Mesenchymal stem cell (in vitro differentiated cells and primary cell): ENCODE measurements around the gene CCDC3.

Experiments used
- DNase-seq: peaks from one replicate; pipeline ENCODE4 v3.0.0-alpha.2; 2013
- H2AFZ ChIP-seq: one replicate; pipeline ENCODE4 v1.6.1; 2013; ENCODE audit warnings: low read depth, mild to moderate bottlenecking, control low read depth, inconsistent platforms, low read length, moderate library complexity
- H2AK5ac ChIP-seq: 2 replicates; pipeline ENCODE4 v1.6.1; 2013; ENCODE audit warnings: low read length, moderate library complexity, mild to moderate bottlenecking, inconsistent platforms; ENCODE audit not compliant: severe bottlenecking
- H2BK120ac ChIP-seq: one replicate; pipeline ENCODE4 v1.6.1; 2013; ENCODE audit warnings: low read depth, mild to moderate bottlenecking, inconsistent platforms, low read length, moderate library complexity
- H2BK12ac ChIP-seq, 2 experiments: one replicate each; pipeline ENCODE4 v1.6.1; 2013; ENCODE audit warnings: inconsistent platforms in 2 of 2, low read length in 2 of 2, mild to moderate bottlenecking in 2 of 2, moderate library complexity in 2 of 2, control low read depth in 1 of 2
- H2BK15ac ChIP-seq: one replicate; pipeline ENCODE4 v1.6.1; 2013; ENCODE audit warnings: mild to moderate bottlenecking, low read depth, inconsistent platforms; ENCODE audit not compliant: poor library complexity, severe bottlenecking
- H2BK5ac ChIP-seq: 2 replicates; pipeline ENCODE4 v1.6.1; 2013; ENCODE audit warnings: low read depth, mild to moderate bottlenecking, low read length, control low read depth, inconsistent platforms; ENCODE audit not compliant: poor library complexity, severe bottlenecking
- H3K14ac ChIP-seq, 2 experiments: one replicate each; pipeline ENCODE4 v1.6.1; 2013; ENCODE audit warnings: inconsistent platforms in 2 of 2, low read length in 2 of 2, control low read depth in 1 of 2, mild to moderate bottlenecking in 1 of 2, moderate library complexity in 1 of 2
- H3K18ac ChIP-seq, 2 experiments: one replicate each; pipeline ENCODE4 v1.6.1; 2013; ENCODE audit warnings: inconsistent platforms in 2 of 2, low read length in 2 of 2, control low read depth in 1 of 2, low read depth in 1 of 2, mild to moderate bottlenecking in 1 of 2
- H3K23ac ChIP-seq, 2 experiments: one replicate each; pipeline ENCODE4 v1.6.1; 2013; ENCODE audit warnings: inconsistent platforms in 2 of 2, low read length in 2 of 2, mild to moderate bottlenecking in 2 of 2, moderate library complexity in 2 of 2, control low read depth in 1 of 2
- H3K27ac ChIP-seq: 2 replicates; pipeline ENCODE4 v1.5.1; 2013; ENCODE audit warnings: mild to moderate bottlenecking, moderate library complexity, low read length, control low read depth, inconsistent platforms; ENCODE audit not compliant: poor library complexity, severe bottlenecking
- H3K27me3 ChIP-seq, 2 experiments: 2 replicates each; pipeline versions ENCODE4 v1.6.1 to v1.7.0; 2013; ENCODE audit warnings: low read length in 2 of 2, mild to moderate bottlenecking in 2 of 2, moderate library complexity in 2 of 2, control low read depth in 1 of 2, inconsistent platforms in 1 of 2; ENCODE audit not compliant: control insufficient read depth in 1 of 2, insufficient read depth in 1 of 2
- H3K36me3 ChIP-seq, 2 experiments: 2 replicates each; pipeline versions ENCODE4 v1.6.1 to v1.7.0; 2013; ENCODE audit warnings: low read length in 2 of 2, control low read depth in 1 of 2, inconsistent platforms in 1 of 2, low read depth in 1 of 2, mild to moderate bottlenecking in 1 of 2; ENCODE audit not compliant: insufficient read depth in 2 of 2, control insufficient read depth in 1 of 2
- H3K4ac ChIP-seq, 2 experiments: one replicate each; pipeline ENCODE4 v1.6.1; 2013; ENCODE audit warnings: inconsistent platforms in 2 of 2, low read length in 2 of 2, mild to moderate bottlenecking in 2 of 2, moderate library complexity in 2 of 2, control low read depth in 1 of 2, low read depth in 1 of 2
- H3K4me1 ChIP-seq: 2 replicates; pipeline ENCODE4 v1.6.1; 2013; ENCODE audit warnings: low read depth, low read length, control low read depth; ENCODE audit not compliant: control insufficient read depth, insufficient read depth
- H3K4me2 ChIP-seq: 2 replicates; pipeline ENCODE4 v1.6.1; 2013; ENCODE audit warnings: low read length, mild to moderate bottlenecking, inconsistent platforms; ENCODE audit not compliant: poor library complexity, severe bottlenecking
- H3K4me3 ChIP-seq, 2 experiments: 2 replicates each; pipeline versions ENCODE4 v1.5.1 to v1.7.0; 2013; ENCODE audit warnings: low read length in 2 of 2, mild to moderate bottlenecking in 2 of 2, control low read depth in 1 of 2, low read depth in 1 of 2; ENCODE audit not compliant: insufficient read depth in 1 of 2
- H3K79me1 ChIP-seq: replicated peaks from 2 replicates; pipeline ENCODE4 v1.6.1; 2013; ENCODE audit warnings: mild to moderate bottlenecking, control low read depth, low read length, inconsistent platforms; ENCODE audit not compliant: poor library complexity, severe bottlenecking
- H3K9ac ChIP-seq: 2 replicates; pipeline ENCODE4 v1.7.0; 2013; ENCODE audit warnings: mild to moderate bottlenecking, low read length, moderate library complexity
- H3K9me3 ChIP-seq: 2 replicates; pipeline ENCODE4 v1.7.0; 2013; ENCODE audit warnings: mild to moderate bottlenecking, low read length; ENCODE audit not compliant: control insufficient read depth
- H4K8ac ChIP-seq: one replicate; pipeline ENCODE4 v1.6.1; 2013; ENCODE audit warnings: inconsistent platforms, mild to moderate bottlenecking, low read length, moderate library complexity
- H4K91ac ChIP-seq: one replicate; pipeline ENCODE4 v1.6.1; 2013; ENCODE audit warnings: mild to moderate bottlenecking, low read length, inconsistent platforms
- WGBS: methylation state at CpG from one replicate; pipeline ENCODE4 v1.1.7; 2013; ENCODE audit warnings: mixed read lengths; 5-methylcytosine and 5-hydroxymethylcytosine counted together

CCDC3 gene

DNA sequence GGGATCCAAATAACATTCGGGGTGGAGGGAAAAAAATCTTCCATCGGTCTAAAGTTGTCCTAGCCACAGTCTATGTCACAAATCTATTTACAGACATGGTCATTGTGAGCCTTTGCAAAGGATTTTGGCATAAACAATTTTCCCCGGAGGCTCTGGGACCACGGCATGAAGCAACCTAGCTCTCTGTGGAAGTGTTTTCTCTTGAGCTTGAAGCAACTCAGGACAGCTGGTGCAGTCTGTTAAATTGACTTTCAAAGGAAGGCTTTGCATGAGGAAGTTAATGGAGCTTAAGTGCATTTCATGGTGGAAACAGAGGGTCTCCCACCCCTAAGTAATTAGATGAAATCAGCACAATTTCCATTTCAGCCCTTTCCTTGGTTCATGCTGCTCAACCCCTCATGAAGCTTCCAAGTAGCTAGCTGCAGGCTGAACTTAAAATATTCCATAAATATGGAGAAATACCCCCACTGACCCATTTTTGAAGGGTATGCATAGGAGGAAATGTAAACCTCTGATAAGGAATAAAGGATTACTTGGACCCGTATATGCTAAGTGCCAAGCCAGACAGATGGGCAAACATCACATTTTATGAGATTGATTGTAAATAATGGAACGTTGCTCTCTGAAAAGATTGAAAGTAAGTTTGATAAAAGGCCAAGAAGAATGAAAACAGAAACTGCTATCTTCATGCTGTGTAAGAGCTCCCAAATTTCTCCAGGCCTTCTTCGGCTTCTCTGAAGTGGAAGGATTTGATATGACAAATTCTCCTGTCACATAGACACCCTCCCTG is 39.9 kb downstream of the CCDC3 start:
- no peak overlapping the region for H4K8ac ChIP-seq
- H3K4me3 ChIP-seq = no peak overlapping the region
- no peak overlapping the region for H3K18ac ChIP-seq
- no peaks in the 10 kb centered on the region for H3K36me3 ChIP-seq
- H3K4me2 ChIP-seq = no peak overlapping the region
- no peak overlapping the region for H3K14ac ChIP-seq
- no peak overlapping the region for H3K4ac ChIP-seq
- H3K9me3 ChIP-seq = peaks cover 5% of the 10 kb centered on the region
- peak; percentile 70 for DNase-seq
- H2AFZ ChIP-seq = no peak overlapping the region
- H2BK12ac ChIP-seq = no peak overlapping the region
- WGBS = 83% methylated on average over 7 of the region's 7 CpGs
- H3K27ac ChIP-seq = no peak overlapping the region
- peaks cover 19 to 29% of the 10 kb centered on the region in 2 experiments for H3K27me3 ChIP-seq
- no peak overlapping the region for H3K9ac ChIP-seq
- H4K91ac ChIP-seq = no peak overlapping the region
- H2BK120ac ChIP-seq = no peak overlapping the region
- H2AK5ac ChIP-seq = no peak overlapping the region
- H3K23ac ChIP-seq = no peak overlapping the region
- H2BK15ac ChIP-seq = no peak overlapping the region
- H2BK5ac ChIP-seq = no peak overlapping the region
- no peaks in the 10 kb centered on the region for H3K79me1 ChIP-seq
- no peaks in the 10 kb centered on the region for H3K4me1 ChIP-seq

DNA sequence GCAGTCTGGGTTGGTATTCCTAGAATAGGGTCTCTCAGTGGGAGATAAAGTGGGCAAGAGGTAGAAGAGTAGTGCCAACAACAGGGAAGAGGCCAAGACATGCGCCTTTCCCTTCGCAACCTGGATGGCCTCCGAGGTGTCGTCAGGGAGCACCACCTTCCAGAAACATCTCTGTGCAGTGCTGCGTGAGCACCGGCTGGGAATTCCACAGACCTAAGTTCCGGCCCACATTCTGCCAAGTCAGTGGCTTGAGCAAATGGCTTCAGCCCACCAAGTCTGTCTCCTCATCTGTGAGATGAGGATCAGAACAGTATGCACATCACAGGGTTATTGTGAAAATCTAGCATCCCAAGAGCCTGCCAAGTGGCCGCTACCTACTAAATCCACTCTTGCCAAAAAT is 40.6 kb downstream of the CCDC3 start:
- no peak overlapping the region for H3K14ac ChIP-seq
- no peaks in the 10 kb centered on the region for H3K4me1 ChIP-seq
- no peak overlapping the region for H2AFZ ChIP-seq
- H4K8ac ChIP-seq = peak overlapping the region; percentile 45
- H3K9me3 ChIP-seq = peaks cover 2% of the 10 kb centered on the region
- DNase-seq = no peak
- peak overlapping the region in 1 of 2 experiments; percentile 2 for H3K4ac ChIP-seq
- no peak overlapping the region for H3K4me2 ChIP-seq
- H2BK15ac ChIP-seq = no peak overlapping the region
- no peak overlapping the region for H3K27ac ChIP-seq
- H3K23ac ChIP-seq = no peak overlapping the region
- H3K27me3 ChIP-seq = peaks cover 19 to 22% of the 10 kb centered on the region in 2 experiments
- H2AK5ac ChIP-seq = no peak overlapping the region
- H4K91ac ChIP-seq = peak overlapping the region; percentile 47
- no peak overlapping the region for H2BK5ac ChIP-seq
- H2BK12ac ChIP-seq = peak overlapping the region; percentile 40 to 61
- H3K36me3 ChIP-seq = no peaks in the 10 kb centered on the region
- H2BK120ac ChIP-seq = peak overlapping the region; percentile 66
- H3K9ac ChIP-seq = no peak overlapping the region
- peak overlapping the region; percentile 62 to 72 for H3K18ac ChIP-seq
- no peak overlapping the region for H3K4me3 ChIP-seq
- no peaks in the 10 kb centered on the region for H3K79me1 ChIP-seq
- WGBS = 94% methylated on average over 8 of the region's 8 CpGs

DNA sequence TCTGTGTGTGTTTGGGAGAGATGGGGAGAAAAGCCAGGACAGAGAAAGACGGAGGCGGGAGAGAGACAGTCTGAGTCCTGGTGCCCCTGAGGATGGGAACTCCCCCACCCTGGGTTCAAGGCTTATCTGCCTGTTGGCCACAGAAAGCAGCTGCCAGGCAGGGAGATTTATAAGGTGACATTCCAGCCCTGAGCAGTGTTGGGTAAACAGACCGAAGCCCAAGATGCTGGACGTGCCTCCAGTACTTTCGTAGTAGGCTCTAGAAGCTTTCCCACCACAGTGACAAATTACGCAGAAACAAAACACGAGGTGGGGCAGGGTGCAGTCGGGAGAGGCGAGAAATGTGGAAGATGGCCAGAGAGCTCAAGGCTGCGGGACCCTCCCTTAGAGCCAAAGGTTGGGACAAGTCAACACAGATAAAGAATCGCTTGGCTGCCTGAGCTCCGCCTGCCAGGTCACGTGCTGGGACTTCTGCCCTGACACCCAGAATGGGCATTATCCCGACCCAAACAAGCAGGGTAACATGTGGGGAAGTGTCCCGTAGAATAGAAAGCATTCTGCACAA is 41.1 kb downstream of the CCDC3 start:
- DNase-seq = peak; percentile 78
- Histone ChIP-seq H3K14ac (no peak overlapping the region), H4K91ac (peak overlapping the region; percentile 47), H2BK12ac (peak overlapping the region; percentile 40 to 61), H2AK5ac (no peak overlapping the region), H2AFZ (peak overlapping the region; percentile 0), H3K4ac (peak overlapping the region in 1 of 2 experiments; percentile 2), H3K4me1 (no peaks in the 10 kb centered on the region), H3K27me3 (peaks cover 18 to 19% of the 10 kb centered on the region in 2 experiments), H2BK120ac (no peak overlapping the region), H3K4me2 (no peak overlapping the region), H3K27ac (no peak overlapping the region), H3K9ac (no peak overlapping the region), H3K9me3 (peaks cover 2% of the 10 kb centered on the region), H2BK5ac (no peak overlapping the region), H3K23ac (peak overlapping the region in 1 of 2 experiments; percentile 71), H3K4me3 (no peak overlapping the region), H4K8ac (peak overlapping the region; percentile 92), H3K79me1 (no peaks in the 10 kb centered on the region), H2BK15ac (no peak overlapping the region), H3K36me3 (no peaks in the 10 kb centered on the region), H3K18ac (peak overlapping the region; percentile 62 to 72)
- 58% methylated on average over 15 of the region's 15 CpGs for WGBS

DNA sequence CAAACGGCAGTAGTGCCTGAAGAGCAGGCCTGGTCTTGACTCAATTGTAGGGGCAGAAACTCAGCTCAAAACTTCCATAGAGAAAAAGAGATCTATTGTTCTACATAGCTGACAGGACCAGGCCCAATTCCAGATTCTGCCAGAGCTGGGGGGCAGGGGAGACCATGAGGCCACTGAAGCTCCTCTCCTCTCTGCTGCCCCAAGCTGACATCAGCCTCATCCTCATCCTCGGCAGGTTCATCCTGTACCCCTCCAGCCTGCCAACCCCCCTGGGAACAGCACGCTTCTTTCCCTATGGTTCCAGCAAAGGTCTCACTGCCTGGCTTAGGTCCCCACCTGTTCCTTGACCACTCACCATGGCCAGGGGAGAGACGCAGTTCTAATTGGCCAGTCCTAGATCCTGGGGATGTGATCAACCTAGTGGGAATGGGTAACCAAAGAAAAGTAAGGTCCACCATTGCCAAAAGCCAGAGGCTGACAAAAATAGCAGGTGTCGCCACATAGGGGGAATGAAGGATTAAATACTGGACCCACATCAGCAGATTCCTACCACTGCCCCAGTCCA is 42.9 kb downstream of the CCDC3 start:
- 84% methylated on average over 5 of the region's 5 CpGs for WGBS
- Histone ChIP-seq H2BK5ac (no peak overlapping the region), H3K36me3 (no peaks in the 10 kb centered on the region), H2AFZ (no peak overlapping the region), H3K4me3 (no peak overlapping the region), H2BK120ac (no peak overlapping the region), H3K4me2 (no peak overlapping the region), H4K8ac (peak overlapping the region; percentile 29), H3K27me3 (peaks cover 10 to 19% of the 10 kb centered on the region in 2 experiments), H4K91ac (no peak overlapping the region), H3K9ac (no peak overlapping the region), H3K4ac (no peak overlapping the region), H3K18ac (no peak overlapping the region), H3K14ac (peak overlapping the region in 1 of 2 experiments; percentile 90), H3K4me1 (no peaks in the 10 kb centered on the region), H3K9me3 (peaks cover 2% of the 10 kb centered on the region), H3K27ac (no peak overlapping the region), H3K79me1 (no peaks in the 10 kb centered on the region), H3K23ac (no peak overlapping the region), H2BK15ac (peak overlapping the region; percentile 9), H2AK5ac (no peak overlapping the region), H2BK12ac (peak overlapping the region; percentile 25 to 84)
- DNase-seq = no peak
